HG03139 (cell line): ENCODE measurements around the gene PIP5K1B.

Source experiments
- ATAC-seq: cut with Tn5 transposase; IDR thresholded peaks from one replicate; pipeline ENCODE4 v1.9.1; 2021; ENCODE audit not compliant: unreplicated experiment

Gene PIP5K1B

DNA sequence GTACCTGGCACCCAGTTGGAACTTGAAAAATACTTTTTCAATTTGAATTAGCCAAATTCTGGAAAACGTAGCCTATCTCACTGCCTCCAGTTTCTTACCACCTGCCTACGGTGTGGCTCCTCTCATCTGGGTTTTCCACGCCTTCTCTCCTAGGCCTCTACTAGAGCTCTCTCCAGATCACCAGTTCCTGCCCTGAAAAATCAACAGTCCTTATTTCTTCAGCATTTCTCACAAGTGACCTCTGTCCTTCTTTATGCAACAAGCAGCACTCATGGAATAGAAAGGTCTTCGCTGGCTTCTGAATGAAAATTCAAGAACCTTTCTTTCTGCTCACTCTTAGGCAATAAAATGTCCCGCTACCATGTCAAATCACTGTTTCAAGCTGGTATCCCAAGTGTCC, 64.8 kb downstream of the PIP5K1B start:
- ATAC-seq: no peak

- no peak for ATAC-seq
Measured at GRCh38 chr9:68771376-68771775, 66.3 kb downstream of the PIP5K1B start.

DNA sequence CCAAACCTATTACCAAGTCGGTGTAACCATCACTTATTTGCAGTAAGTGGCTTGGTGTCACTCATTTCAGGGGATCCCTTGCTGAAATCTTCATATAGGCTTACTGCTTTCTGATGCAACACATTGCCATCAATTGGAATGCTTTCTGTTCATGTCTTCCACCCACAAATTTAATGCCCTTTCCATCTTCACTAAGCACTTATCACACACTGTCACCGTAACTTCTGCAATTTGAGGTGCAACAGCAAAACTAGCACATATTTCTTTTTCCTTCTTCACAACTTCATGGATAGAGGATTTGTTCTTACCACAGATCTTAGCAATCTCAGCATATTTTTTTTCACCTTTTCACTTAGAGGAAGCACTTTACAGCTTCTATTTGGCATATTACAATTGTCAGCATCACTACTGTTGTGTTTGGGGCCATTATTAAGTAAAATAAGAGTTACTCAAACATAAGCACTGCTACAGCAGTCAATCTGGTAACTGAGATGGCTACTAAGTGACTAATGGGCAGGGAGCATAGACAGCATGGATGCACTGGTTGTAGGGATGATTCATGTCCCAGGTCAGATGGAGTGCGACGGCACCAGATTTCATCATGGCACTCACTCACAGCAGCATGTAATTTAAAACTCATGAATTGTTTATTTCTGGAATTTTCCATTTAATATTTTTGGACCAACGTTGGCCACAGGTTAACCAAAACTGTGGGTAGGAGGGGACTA, 70.1 kb downstream of the PIP5K1B start:
- ATAC-seq: no peak

GRCh38 chr9:68777070-68777763, 72.2 kb downstream of the PIP5K1B start:
- no peak for ATAC-seq

- ATAC-seq: no peak
Measured at GRCh38 chr9:68778635-68779034, 73.6 kb downstream of the PIP5K1B start.

DNA sequence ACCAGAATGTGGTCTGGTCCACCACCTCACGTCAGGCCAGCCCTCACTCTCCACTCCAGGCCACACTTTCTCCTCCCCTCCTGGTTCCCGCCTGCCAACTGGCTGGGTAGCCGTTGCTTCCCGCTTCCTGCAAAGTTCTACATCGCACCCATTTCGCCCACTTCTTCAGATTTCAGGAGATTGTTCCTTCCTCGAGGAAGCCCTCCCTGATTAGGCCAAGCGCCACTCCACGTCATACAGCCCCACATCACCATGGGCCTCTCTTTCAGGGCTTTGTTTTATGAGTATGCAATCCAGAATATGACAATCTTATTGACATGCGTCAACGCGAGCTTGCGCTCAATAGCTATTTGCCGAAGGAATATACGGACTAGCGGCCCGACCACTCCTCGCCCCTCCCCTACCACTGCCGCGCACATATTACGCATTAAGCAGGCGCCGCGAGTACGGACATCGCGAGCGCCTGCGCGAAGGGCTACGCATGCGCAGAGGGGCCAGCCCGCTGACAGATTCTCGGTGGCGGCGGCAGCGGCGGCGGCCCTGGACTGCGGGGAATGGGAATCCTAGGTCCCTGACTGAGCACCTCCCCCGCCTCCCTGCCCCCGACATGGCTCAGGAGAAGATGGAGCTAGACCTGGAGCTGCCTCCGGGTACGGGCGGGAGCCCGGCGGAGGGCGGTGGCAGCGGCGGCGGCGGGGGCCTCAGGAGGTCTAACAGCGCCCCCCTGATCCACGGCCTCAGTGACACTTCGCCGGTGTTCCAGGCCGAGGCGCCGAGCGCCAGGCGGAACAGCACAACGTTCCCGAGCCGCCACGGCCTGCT, 74.7 kb downstream of the PIP5K1B start:
- peak; percentile 77 for ATAC-seq

DNA sequence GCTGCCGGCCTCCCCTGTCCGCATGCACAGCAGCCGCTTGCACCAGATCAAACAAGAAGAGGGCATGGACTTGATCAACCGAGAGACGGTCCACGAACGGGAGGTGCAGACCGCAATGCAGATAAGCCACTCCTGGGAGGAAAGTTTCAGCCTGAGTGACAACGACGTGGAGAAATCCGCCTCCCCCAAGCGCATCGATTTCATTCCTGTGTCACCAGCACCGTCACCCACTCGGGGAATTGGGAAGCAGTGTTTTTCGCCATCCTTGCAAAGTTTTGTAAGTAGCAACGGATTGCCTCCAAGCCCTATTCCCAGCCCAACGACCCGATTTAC, 75.3 kb downstream of the PIP5K1B start:
- no peak for ATAC-seq

DNA sequence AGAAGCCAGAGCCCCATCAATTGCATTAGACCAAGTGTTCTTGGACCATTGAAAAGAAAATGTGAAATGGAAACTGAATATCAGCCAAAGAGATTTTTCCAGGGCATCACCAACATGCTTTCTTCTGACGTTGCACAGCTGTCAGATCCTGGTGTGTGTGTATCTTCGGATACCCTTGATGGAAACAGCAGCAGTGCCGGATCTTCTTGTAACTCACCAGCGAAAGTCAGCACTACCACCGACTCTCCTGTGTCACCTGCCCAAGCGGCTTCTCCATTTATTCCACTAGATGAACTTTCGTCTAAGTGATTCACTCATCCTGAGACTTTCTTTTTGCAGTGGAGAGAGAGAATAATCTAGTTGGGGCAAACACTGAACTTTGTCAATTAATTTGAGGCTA, 75.7 kb downstream of the PIP5K1B start:
- ATAC-seq: no peak

- ATAC-seq: no peak
Measured at GRCh38 chr9:68781928-68782327, 76.9 kb downstream of the PIP5K1B start.

DNA sequence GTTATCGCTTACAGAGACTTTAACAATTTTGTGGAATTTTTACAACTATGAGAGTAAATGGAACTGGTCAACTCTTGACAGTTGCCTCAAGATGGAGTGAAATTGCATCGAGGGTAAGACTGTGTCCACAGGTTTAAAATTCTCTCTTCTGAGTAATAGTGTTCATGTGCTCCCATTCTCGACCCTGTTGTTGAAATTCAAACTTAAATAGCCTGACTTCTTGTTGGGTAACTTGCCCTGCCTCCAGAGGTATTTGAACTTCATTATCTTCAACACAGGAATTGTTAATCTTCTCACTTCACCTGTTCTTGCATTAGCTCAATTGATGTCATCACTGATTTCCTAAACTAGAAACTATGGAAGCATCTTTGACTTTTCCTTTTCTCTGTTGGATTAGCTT, 77.5 kb downstream of the PIP5K1B start:
- ATAC-seq: no peak

DNA sequence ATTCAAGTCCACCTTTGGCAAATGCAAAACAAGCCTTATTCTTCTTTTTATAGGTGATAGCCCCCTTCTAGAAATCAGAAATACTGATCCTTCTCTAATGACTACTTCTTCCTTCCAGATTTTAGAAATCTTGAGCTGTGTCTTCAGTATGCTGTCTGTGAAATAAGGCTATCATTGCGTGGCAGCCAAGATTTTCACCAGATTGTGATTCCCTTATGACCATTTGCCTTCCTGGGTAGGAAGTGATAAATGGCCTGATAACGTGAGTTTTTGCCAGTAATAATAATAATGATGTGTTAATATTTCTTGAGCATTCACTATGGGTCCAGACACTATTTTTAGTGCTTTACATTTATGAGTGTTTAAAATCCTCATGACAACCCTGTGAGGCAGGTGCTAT, 80.9 kb downstream of the PIP5K1B start:
- no peak for ATAC-seq

GRCh38 chr9:68791169-68791568, 86.1 kb downstream of the PIP5K1B start:
- ATAC-seq: no peak

DNA sequence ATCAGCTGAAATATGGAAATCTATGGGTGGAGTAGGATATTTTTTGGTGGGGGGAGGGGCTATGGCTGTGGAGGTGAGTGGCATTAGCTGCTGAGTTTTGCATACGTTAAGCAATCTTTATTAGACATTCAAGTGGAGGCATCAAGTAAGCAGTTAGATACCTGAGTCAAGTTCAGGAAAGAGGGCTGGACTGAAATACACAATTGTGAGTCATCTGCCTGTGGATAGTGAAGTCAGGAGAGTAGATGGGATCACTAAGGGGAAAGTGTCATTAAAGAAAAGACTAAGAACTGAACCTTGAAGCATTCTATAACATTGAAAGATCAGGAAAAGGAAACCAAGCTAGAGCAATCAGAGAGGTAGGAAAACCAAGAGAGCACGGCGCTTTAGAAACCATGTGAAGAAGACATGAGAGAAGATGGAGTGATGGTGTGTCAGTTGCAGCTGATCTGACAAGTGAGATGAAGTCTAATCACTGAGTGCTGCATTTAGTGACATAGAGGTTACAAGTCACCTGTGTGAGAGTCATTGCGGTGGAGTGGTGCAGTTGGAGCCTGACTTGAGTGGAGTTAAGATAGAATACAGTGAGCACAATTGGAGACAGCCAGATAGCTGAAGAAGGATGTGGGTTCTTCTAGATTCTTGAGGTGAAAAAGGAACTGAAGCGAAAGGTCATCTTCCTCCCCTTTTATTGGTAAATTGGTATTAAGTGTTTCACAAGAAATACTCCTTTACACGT, 88.7 kb downstream of the PIP5K1B start:
- ATAC-seq: peak; percentile 84

GRCh38 chr9:68794898-68795297, 89.9 kb downstream of the PIP5K1B start:
- ATAC-seq: no peak

DNA sequence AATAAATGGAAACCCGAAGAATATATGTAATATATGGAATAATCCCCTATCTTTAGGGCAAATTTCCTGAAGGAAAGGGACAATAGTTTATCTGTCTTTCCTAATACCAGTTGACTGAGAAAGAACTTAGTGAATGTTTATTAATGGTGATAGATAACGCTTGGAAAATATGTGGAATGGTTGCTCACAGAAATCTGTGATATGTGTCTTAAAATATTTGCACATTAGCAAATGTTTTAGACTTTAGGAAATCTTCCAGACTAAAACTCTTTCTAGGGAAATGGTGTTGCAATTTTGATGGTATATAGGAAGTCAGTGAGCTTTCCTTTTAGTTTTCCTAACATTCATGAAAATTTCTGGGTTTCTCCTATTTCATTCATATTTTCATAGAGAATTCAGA, 90.4 kb downstream of the PIP5K1B start:
- ATAC-seq: no peak

GRCh38 chr9:68797116-68797515, 92.1 kb downstream of the PIP5K1B start:
- no peak for ATAC-seq

- no peak for ATAC-seq
Measured at GRCh38 chr9:68798423-68798822, 93.4 kb downstream of the PIP5K1B start.

DNA sequence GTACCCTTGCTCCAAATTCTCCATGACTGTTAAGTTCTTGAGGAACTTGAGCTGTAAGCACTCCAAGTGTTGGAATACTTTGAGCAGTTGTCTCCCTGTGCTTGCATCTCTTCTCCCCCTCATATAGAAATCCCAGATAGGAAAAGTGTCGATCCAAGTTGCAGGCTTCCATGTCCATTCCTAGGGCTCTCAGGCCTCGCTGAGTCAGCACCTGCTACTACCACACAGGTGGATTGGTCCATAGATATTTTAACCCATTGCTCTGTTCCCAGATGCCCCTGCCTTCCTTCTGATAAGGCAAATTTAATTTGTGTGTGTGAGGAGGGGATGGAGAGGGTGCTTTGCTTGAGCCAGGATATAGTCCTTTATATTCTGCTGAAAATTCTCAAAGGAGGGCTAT, 95.8 kb downstream of the PIP5K1B start:
- no peak for ATAC-seq

DNA sequence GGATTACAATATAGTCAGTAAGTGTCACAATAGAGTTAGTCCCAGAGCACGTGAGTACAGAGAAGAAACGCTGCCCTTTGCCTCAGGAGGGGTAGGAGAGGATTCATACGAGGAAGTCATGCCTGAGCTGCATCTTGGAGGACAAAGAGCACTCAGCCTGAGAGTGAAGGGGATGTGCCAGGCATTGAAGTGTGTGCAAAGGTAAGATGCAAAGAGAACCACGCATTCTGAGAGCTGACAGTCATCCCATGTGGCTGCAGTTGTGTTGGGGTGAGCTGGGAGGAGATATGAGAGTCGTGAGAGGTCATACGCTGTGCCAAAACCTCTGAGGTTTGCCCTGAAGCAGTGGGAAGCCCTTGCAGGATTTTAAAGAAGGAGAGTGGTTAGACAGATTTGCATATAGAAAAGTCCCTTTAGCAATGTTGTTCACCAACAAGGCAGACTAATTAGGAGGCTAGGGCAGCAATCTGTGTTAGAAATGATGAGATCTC, 97.5 kb downstream of the PIP5K1B start:
- peak; percentile 94 for ATAC-seq

DNA sequence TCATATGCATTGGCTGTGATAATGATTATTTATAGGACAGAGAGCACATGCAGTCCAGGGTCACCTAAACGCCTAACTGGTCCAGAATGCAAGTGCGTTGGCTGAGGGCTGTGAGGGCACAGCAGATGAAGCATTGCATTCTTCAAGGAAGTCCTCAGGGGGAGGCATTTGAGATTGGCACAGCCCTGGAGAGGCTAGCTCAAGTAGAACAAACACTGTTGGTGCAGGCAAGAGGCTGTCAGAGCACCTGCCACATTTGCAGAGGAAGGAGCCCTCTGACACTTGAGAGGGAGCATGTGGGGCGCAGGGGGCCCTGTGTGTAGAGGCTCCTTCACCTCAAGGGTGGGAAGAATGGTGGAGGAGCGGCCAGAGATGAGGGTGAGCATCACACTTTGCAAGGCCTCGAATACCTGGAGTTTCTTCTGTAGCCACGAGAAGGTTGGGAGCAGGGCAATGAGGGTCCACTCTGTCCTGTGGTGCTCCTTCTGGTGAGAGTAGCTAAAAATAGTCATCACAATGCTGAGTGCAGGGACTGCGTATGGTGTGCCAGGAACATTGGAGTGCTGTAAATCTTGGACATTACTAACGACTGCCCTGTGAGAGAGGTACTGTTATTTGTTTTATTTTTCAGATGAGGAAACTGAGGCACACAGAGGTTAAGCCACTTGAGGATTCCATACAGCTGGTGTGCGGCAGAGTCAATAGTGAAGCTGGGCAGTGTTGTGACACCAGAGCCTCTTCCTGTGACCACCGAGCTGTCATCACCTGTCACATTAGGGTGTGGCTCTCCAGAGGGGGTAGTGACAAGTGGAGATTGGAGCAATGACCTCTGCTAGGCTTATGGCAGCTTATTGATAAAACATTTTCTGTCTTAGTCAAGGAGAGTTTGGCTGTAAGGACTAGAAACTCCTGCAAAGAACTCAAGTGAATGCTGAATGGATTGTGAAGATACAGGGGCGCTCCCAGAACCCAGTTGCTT, 100.2 kb downstream of the PIP5K1B start:
- ATAC-seq: no peak
